ENCODE data around the gene COQ9. TPM values are rescaled to one million over a fixed set of nuclear protein-coding genes. Genes with fewer than 3 reads are reported as not detected.

Gene COQ9
- total RNA-seq, 1 experiment from 2014 or later = 62.7 TPM

DNA sequence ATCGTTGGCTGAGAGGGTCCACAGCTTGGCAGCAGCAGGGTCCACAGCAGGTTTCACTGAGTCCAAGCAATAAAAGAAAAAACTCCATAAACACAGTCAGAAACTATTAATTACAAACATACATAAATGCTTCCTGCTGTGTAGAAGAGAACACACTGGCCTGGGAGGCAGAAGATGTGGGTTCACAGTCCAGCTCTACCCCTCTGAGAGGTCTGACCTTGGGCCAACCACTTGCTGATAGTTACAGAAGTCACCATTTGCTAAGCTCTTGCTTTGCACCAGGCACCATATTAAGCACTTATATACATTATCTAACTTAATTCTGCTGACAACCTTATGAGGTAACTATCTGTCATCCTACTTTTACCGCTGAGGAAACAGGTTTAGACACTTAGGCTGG, 14.8 kb upstream of the COQ9 start:
- CTCF ChIA-PET = no interaction called here
- Histone ChIP-seq H4K20me1 (ENCODE audit: insufficient read depth) (no peaks in the 10 kb centered on the region), H3K9me2 (ENCODE audit: insufficient read depth) (no peaks in the 10 kb centered on the region), H3K9ac (ENCODE audit: low read length) (no peak overlapping the region), H3K27ac (ENCODE audit: low read depth, low read length) (no peak overlapping the region), H3K9me3 (ENCODE audit: control insufficient read depth in 1 of 2, insufficient read depth in 1 of 2, low read depth in 1 of 2, low read length in 2 of 2) (no peaks in the 10 kb centered on the region), H3K4me3 (replicated peaks in 1 of 2; ENCODE audit: low read depth in 1 of 2, low read length in 2 of 2) (no peak overlapping the region), H3K36me3 (ENCODE audit: control insufficient read depth in 1 of 2, insufficient read depth in 2 of 2, low read length in 2 of 2) (peaks cover 68 to 72% of the 10 kb centered on the region in 2 experiments), H3K4me2 (ENCODE audit: low read length) (no peak overlapping the region), H3K27me3 (ENCODE audit: insufficient read depth, low read length) (no peaks in the 10 kb centered on the region), H2AFZ (ENCODE audit: low read depth, low read length, poor library complexity, severe bottlenecking) (no peak overlapping the region), H3K79me2 (ENCODE audit: insufficient read depth, low read length) (no peaks in the 10 kb centered on the region), H3K4me1 (ENCODE audit: control insufficient read depth in 1 of 2, insufficient read depth in 2 of 2, low read length in 2 of 2) (no peaks in the 10 kb centered on the region)
- no TSS peak for BruUV-seq (replicated peaks)
- no peak for DNase-seq (ENCODE audit: low read depth, low spot score)
- ATAC-seq = no peak
- POLR2A ChIA-PET = no interaction called here
- intact Hi-C loops (cut with micrococcal nuclease) = no loop called here
- TF ChIP-seq YY1 (IDR thresholded peaks at IDR 0.05; ENCODE audit: extremely low read depth, insufficient replicate concordance, low read depth, low read length) (no peak), ELF1 (IDR thresholded peaks at IDR 0.05; ENCODE audit: borderline replicate concordance, low read depth) (no peak), POLR2A (IDR thresholded peaks at IDR 0.05; ENCODE audit: borderline replicate concordance, extremely low read depth, insufficient read depth, insufficient read length) (no peak), ZBTB33 (IDR thresholded peaks at IDR 0.05; ENCODE audit: extremely low read depth, insufficient replicate concordance, low read length) (no peak), EGR1 (IDR thresholded peaks at IDR 0.05; ENCODE audit: low read depth) (no peak), ATF3 (IDR thresholded peaks at IDR 0.05) (no peak), CEBPB (IDR thresholded peaks at IDR 0.05; ENCODE audit: low read depth) (no peak)
- RAD21 ChIA-PET (ENCODE audit: low non-redundant PET in 1 of 2, low total read pairs in 2 of 2, uncharacterized antibody in 2 of 2, unreplicated experiment in 2 of 2) = no interaction called here

DNA sequence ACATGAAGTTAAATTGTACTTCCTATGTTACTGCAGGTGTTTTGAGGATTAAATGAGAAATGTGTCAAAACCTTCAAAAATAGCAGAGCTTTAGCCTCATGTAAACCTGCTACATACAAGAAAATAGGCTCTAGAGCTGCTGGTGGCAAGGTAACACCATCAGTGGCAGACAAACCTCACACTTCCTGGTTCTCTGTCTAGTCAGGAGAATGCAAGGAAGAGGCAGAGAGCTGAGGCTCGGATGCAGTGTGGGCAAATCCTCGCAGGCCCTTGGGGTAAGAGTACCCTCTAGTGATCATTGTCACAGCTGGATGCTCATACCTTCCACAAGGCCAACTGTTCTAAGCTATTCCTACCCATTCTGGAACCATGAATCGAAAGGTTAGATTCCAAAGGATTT, 14.3 kb upstream of the COQ9 start:
- ChIA-PET POLR2A (no interaction called here), CTCF (no interaction called here), RAD21 (ENCODE audit: low non-redundant PET in 1 of 2, low total read pairs in 2 of 2, uncharacterized antibody in 2 of 2, unreplicated experiment in 2 of 2) (no interaction called here)
- Histone ChIP-seq H3K79me2 (ENCODE audit: insufficient read depth, low read length) (no peaks in the 10 kb centered on the region), H4K20me1 (ENCODE audit: insufficient read depth) (no peaks in the 10 kb centered on the region), H3K27ac (ENCODE audit: low read depth, low read length) (no peak overlapping the region), H3K9ac (ENCODE audit: low read length) (no peak overlapping the region), H2AFZ (ENCODE audit: low read depth, low read length, poor library complexity, severe bottlenecking) (no peak overlapping the region), H3K4me3 (replicated peaks in 1 of 2; ENCODE audit: low read depth in 1 of 2, low read length in 2 of 2) (no peak overlapping the region), H3K36me3 (ENCODE audit: control insufficient read depth in 1 of 2, insufficient read depth in 2 of 2, low read length in 2 of 2) (peaks cover 72 to 73% of the 10 kb centered on the region in 2 experiments), H3K27me3 (ENCODE audit: insufficient read depth, low read length) (no peaks in the 10 kb centered on the region), H3K4me2 (ENCODE audit: low read length) (no peak overlapping the region), H3K9me2 (ENCODE audit: insufficient read depth) (no peaks in the 10 kb centered on the region), H3K4me1 (ENCODE audit: control insufficient read depth in 1 of 2, insufficient read depth in 2 of 2, low read length in 2 of 2) (no peaks in the 10 kb centered on the region), H3K9me3 (ENCODE audit: control insufficient read depth in 1 of 2, insufficient read depth in 1 of 2, low read depth in 1 of 2, low read length in 2 of 2) (no peaks in the 10 kb centered on the region)
- ATAC-seq (no peak), DNase-seq (ENCODE audit: low read depth, low spot score) (no peak)
- intact Hi-C loops (cut with micrococcal nuclease) = no loop called here
- TF ChIP-seq ZFX (IDR thresholded peaks at IDR 0.05) (no peak), POLR2A (IDR thresholded peaks at IDR 0.05; ENCODE audit: borderline replicate concordance, extremely low read depth, insufficient read depth, insufficient read length) (no peak), YY1 (IDR thresholded peaks at IDR 0.05; ENCODE audit: extremely low read depth, insufficient replicate concordance, low read depth, low read length) (no peak), ZBTB33 (IDR thresholded peaks at IDR 0.05; ENCODE audit: extremely low read depth, insufficient replicate concordance, low read length) (no peak), ELF1 (IDR thresholded peaks at IDR 0.05; ENCODE audit: borderline replicate concordance, low read depth) (no peak), CEBPB (IDR thresholded peaks at IDR 0.05; ENCODE audit: low read depth) (no peak), EGR1 (IDR thresholded peaks at IDR 0.05; ENCODE audit: low read depth) (no peak), RAD21 (IDR thresholded peaks at IDR 0.05; ENCODE audit: low read depth) (no peak), JUND (IDR thresholded peaks at IDR 0.05) (no peak), MAX (IDR thresholded peaks at IDR 0.05) (no peak), EZH2 (IDR thresholded peaks at IDR 0.05) (no peak), FOSL1 (IDR thresholded peaks at IDR 0.05; ENCODE audit: low read depth) (no peak)
- no TSS peak for BruUV-seq (replicated peaks)
